Measurements from ENCODE around the gene KHK.

The KHK gene

GRCh38 chr2:27082773-27083409 is 3.7 kb upstream of the KHK start:
- no peak for DNase-seq

GRCh38 chr2:27083410-27084296 is 2.9 kb upstream of the KHK start:
- no peak for DNase-seq

DNA sequence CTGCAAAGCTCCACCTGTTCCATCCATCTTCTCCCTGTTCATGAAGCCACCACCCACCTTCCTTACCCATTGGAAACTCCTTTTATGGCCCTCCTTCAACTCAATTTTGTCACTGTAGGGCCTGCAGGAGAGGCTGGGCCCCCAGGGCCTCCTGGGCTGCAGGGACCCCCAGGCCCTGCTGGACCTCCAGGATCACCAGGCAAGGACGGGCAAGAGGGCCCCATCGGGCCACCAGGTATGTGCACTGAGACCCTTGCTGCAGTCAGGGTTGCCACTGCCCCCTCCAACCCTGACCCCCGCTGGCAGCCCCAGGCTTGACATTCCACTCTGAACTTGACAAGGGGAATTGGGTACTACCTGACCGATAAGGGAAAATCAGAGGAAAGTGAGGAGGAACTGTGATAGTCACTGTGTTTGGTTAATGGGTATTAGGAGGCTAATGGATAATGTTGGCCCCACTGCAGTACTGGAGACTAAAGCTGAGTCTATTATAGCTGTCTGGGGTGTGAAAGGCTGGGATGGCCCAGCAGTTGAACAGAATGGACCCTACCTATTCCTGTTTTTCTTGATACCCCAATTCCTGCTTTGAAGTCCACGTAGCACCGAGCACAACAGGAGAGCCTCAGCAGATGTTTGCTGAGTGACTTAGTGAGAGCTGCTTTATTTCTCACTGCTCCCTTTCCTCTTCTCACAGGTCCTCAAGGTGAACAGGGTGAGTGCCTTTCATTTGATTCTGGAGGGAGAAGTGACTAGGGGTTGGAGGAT is 2.1 kb upstream of the KHK start:
- no peak for DNase-seq

- DNase-seq, result no peak
Measured at GRCh38 chr2:27085062-27085672, 1.4 kb upstream of the KHK start.

- DNase-seq, result peak; percentile 81
Measured at GRCh38 chr2:27085673-27086089, 891 bp upstream of the KHK start.

DNA sequence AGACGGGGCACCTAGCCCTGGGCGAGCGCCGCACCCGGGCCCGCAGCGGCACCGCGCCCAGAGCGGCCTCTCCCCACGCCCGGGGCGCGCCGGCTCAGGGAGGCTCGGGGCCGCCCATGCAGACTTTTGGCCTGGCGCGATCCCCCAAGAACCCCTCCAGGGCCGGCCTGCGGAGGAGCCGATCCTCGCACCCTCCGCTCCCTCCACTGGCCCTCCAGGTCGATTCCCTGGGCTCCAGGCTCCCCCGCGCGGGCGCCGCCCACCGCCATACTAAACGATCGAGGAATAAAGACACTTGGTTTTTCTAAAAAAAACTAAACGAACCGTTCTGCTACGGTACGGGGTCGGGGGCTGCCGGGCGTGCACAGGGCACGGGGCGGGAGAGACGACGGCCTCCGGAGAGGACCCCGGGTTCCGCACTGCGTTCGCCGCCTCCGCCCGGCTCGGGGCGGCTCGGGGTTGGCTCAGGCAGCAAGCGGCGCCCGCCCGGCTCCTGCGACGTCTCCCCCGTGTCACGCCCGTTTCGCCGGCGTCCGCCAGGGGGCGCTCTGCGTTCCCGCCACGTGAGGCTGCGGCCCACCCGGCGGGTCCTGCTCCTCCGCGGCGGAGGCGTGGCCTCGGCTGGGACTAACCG is 365 bp upstream of the KHK start:
- peak; percentile 97 for DNase-seq

DNA sequence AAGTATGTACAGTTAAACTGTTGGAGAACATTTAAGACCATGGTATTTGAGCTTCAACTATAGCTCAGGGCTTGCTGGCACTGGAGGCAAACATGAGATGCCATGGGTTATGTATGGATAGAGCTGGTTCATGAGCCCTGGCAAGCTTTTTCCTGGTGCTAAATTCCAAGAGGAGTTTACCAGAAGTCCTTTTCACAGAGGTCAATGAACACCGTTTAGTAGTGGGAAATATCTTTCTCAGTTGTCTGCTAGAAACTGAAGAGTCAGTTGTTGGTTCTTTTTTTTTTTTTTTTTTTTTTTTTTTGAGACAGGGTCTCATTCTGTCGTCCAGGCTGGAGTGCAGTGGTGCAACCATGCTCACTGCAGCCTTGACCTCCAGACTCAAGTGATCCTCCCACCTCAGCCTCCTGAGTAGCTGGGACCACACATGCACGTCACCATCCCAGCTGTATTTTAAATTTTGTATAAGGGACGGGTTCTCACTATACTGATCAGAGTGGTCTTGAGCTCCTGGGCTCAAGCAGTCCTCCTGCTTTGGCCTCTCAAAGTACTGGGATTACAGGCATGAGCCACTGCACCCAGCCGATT is 1.3 kb downstream of the KHK start:
- no peak for DNase-seq

DNA sequence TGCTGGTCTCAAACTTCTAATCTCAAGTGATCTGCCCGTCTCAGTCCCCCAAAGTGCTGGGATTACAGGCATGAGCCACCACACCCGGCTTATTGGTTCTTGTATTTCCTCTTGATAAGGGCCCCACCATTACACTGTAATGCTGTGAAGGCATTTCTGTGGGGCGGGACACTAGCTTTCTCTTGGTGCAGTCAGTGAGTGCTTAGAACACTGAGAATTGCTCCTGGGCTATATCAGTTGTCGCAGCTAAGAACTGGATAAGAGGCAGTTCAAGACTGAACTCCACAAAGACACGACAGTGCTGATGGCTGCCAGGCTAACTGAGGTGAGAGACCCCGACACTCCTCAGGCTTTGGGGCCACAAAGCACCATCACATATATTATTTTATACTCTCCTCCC is 2.1 kb downstream of the KHK start:
- DNase-seq, result peak; percentile 87

- no peak for DNase-seq
Measured at GRCh38 chr2:27089111-27089954, 2.8 kb downstream of the KHK start.

DNA sequence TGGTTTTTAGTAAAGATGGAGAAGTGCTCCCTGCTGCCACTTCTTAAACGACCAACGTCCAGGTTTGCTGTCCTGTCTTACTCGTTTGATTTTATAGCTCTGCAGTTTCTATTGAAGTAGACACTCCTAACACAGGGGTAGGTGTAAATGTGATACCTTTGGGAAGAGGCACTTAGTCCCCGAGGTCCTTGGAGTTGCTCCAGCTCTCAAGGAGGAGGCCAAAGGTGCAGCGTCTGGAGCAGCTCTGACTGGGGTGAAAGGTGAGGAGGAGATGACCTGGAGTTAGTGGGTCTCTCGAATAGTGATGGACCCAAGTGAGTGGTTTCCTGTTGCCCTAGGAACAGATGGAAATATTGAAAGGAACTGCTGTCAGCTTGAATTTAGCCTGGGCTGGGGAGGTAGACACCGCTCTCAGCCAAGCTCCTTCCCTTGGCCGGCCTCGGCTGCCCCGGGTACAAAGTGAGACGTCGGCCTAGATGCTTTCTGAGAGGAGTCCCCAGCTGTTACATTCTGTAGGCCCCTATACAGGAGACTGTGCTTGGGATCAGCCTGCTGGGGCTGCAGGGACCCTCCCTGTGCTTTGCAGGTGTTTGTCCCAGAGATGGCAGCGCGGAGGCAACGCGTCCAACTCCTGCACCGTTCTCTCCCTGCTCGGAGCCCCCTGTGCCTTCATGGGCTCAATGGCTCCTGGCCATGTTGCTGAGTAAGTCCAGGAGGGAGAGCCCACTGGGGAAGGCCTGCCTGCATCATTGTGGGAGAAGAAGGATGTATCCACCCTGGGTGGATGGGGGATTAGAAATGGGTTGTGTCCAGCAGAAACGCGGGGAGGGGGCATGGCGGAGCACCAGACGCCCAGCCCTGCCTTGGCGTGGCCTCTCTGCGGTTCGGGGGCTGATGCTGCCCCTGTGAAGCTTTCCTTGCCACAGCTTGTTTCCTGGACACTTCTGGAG is 5.4 kb downstream of the KHK start:
- no peak for DNase-seq

DNA sequence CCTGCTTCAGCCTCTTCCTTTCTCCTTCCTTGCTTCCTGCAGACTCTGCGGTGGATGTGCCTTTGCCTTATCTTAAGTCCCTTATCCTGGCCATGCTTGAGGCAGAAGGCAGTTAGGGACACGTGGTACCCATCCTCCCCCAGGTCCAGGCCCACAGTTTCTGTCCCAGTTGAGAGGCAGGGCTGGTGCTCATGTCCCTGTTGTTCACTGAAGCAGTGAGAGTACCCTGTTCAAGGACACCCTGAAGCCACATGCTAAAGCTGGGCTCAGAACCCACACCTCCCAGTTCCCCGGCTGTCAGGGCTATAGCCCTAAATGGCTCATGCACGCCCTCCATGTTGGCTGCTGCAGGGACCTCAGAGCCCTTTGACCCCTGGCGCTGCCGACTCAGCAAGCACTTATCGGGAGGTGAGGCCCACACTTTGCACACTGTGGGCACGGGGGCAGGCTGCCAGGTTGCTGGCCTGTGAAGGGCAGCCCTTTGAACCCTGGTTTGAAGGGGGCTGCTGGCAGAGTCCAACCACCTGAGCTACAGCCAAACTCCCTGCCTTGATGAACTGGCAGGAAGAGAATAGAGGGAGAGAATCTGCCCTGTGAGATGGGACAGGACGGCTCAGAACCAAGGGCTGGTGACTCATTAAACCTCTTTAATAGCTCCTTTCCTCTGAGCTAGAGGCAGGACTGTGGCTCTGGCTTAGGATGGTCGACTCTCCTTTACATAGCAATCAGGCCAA is 6.3 kb downstream of the KHK start:
- DNase-seq, result peak; percentile 63

DNA sequence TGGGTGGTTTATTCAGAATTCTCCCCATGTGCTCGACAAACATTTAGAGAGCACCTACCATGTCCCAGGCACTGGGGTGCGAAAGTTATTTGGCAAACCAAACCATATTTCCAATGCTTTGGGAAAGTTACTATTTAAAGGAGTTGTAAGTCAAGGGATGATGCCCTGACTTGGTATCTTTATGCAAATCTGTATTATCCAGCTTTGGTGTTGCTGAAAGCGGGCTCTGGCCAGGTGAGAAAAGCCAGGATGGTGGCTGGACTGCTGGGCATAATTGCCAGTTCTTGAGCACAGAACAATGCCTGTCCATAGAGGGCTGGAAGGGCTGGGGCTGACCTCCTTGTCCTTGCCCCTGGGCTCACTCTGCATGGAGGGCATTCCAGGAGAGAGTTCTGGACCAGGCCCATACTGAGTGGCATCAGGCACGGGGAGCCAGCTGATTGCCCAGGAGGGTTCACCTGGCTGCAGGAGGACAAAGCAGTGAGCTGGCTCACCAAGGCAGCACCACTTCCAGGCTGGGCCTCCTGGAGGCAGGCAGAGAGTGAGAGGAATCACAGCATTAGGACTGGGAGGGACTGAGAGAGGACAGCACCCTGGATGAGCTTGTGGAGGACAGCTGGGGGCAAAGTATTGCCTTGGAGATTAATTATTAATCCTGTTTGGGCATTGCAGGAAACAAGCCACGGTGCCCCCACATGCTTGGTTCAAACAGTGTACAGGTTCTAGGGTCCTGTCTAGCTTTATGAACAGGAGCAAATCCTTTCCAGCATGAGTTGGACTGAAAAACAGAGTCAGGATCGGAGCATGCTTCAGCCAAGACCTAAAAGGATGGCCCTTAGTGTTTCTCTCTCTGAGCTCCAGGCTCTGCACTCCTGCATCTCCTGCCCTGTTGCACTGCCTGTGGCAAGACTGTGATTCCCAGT is 7.1 kb downstream of the KHK start:
- no peak for DNase-seq

DNA sequence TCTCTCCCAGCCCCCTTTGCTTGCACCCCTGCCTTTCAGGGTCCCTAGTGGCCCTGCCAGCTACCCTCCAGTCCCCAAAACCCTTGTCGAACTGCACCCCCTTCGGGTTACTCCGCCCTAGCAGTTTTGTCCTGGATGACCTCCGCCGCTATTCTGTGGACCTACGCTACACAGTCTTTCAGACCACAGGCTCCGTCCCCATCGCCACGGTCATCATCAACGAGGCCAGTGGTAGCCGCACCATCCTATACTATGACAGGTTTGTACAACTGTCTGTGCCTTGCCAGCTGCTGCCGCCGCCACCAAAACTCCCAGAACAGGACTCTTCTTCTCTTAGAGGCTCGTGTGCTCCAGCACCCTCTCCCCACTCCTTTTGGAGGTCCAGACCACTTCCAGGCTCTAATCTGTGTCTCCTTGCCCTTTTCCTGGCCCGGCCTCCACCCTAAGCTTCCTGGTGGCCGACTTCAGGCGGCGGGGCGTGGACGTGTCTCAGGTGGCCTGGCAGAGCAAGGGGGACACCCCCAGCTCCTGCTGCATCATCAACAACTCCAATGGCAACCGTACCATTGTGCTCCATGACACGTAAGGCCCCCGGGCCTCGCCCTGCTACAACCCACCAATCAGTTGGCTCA is 7.9 kb downstream of the KHK start:
- no peak for DNase-seq

GRCh38 chr2:27095427-27095744 is 8.8 kb downstream of the KHK start:
- DNase-seq, result no peak

DNA sequence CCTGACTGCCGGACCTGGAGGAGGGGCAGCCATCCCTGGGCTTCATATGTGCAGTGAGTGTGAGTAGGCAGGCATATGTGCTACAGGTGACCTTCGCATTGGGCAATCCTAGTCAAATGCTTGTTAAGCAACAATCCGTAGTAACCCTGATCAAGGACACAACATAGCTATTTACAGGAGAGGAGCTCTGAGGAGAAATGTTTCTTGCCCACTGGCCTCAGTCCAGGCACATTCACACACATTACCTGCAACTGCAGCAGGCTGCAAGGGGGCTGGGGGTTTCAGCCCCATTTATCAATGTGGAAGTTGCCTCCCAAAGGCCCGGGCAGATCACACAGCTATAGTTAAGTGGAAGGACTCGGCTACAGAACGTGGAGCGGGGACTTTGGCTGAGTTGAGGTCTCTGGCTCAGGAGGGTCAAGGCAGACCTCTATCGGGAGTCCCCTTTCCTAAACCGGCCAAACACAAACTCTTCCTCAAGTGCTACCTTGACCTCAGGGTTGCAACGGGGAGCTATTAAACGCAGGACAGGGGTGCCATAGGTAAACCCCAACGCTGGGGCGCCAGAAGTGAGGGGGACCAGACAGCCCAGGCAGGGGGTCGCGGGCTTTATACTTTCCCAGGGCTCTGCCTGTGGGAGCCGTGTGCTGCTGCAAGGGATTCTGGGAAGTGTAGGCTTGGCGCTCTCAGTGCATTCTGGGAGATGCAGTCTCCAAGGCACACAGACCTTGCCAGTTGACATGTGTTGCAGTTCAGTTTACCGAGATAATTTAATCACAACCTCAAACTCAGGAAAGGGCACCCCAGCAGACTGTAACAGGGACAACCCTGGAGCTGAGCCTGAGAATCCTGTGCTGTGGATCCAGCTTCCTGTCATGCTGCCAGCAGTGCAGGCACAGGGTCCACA is 9.4 kb downstream of the KHK start:
- DNase-seq, result peak; percentile 84

DNA sequence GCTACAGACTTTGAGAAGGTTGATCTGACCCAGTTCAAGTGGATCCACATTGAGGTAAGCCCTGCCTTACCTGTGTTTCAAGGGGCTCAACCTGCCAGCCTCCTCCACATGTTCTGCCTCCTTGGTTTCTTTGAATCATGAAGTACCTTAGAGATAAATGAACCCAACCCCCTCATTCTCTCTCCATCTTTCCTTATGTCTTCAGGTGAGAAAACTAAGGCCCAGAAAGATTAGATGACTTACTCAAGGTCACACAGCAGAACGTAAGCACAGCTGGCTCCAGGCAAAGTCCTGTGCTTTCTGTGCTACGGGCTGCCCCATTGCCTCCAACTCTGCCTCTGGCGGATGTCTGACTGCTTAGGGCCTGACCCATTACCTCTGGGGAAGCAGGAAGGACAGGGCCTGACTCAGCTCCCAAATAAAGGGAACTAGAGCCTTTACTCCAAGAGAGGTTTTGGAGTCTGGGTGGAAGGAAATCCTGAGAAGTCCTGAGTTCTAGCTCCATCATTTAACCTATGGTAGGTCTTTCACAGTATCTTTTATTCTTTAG is 10.3 kb downstream of the KHK start:
- no peak for DNase-seq

GRCh38 chr2:27097341-27097740 is 10.8 kb downstream of the KHK start:
- DNase-seq, result no peak

Measured in hematopoietic multipotent progenitor cell treated with erythropoietin and hydrocortisone succinate and interleukin-3 and kit ligand, for 4 days (in vitro differentiated cells).